H9 (cell line): ENCODE results near the gene NSRP1. TPM values are rescaled to one million over a fixed set of nuclear protein-coding genes. Genes with fewer than 3 reads are reported as not detected.
A peak's percentile ranks its signal among the peaks of the same experiment; 100 is the strongest.

Experiments used
- DNase-seq: peaks from one replicate; pipeline ENCODE4 v3.0.0-alpha.2; 2017
- H2AFZ ChIP-seq: one replicate; pipeline ENCODE4 v1.6.1; 2013; ENCODE audit warnings: mild to moderate bottlenecking, low read length, control low read depth, moderate library complexity
- H2AK5ac ChIP-seq: 2 replicates; pipeline ENCODE4 v1.6.1; 2013; ENCODE audit warnings: low read length, control low read depth, mixed read lengths; ENCODE audit not compliant: insufficient read length
- H2BK120ac ChIP-seq: one replicate; pipeline ENCODE4 v1.6.1; 2013; ENCODE audit warnings: low read depth, mild to moderate bottlenecking, low read length, control low read depth, inconsistent platforms; ENCODE audit not compliant: poor library complexity, severe bottlenecking
- H2BK12ac ChIP-seq: 2 replicates; pipeline ENCODE4 v1.6.1; 2013; ENCODE audit warnings: low read length, control low read depth, mixed read lengths, low read depth; ENCODE audit not compliant: insufficient read length
- H2BK15ac ChIP-seq: 2 replicates; pipeline ENCODE4 v1.6.1; 2013; ENCODE audit warnings: low read depth, low read length, control low read depth
- H2BK20ac ChIP-seq: one replicate; pipeline ENCODE4 v1.6.1; 2013; ENCODE audit warnings: low read depth, mild to moderate bottlenecking, low read length, control low read depth, inconsistent platforms; ENCODE audit not compliant: poor library complexity, severe bottlenecking
- H2BK5ac ChIP-seq: 2 replicates; pipeline ENCODE4 v1.6.1; 2013; ENCODE audit warnings: low read length, control low read depth, mixed read lengths; ENCODE audit not compliant: insufficient read length
- H3K14ac ChIP-seq: 2 replicates; pipeline ENCODE4 v1.6.1; 2013; ENCODE audit warnings: low read length, control low read depth; ENCODE audit not compliant: insufficient read depth
- H3K18ac ChIP-seq: 2 replicates; pipeline ENCODE4 v1.6.1; 2013; ENCODE audit warnings: low read depth, mild to moderate bottlenecking, mixed read lengths, low read length, control low read depth; ENCODE audit not compliant: insufficient read length
- H3K23ac ChIP-seq: 2 replicates; pipeline ENCODE4 v1.6.1; 2013; ENCODE audit warnings: low read length, control low read depth, mixed read lengths, low read depth; ENCODE audit not compliant: insufficient read length
- H3K23me2 ChIP-seq: 2 replicates; pipeline ENCODE4 v1.6.1; 2013; ENCODE audit warnings: low read depth, mild to moderate bottlenecking, mixed read lengths, low read length, control low read depth; ENCODE audit not compliant: insufficient read length, poor library complexity, severe bottlenecking
- H3K27ac ChIP-seq: 2 replicates; pipeline ENCODE4 v1.5.1; 2013; ENCODE audit warnings: low read length, control low read depth, mixed read lengths, low read depth; ENCODE audit not compliant: insufficient read length
- H3K27me3 ChIP-seq: 2 replicates; pipeline ENCODE4 v1.6.1; 2013; ENCODE audit warnings: low read length, control low read depth, inconsistent platforms; ENCODE audit not compliant: insufficient read depth
- H3K4ac ChIP-seq: 2 replicates; pipeline ENCODE4 v1.6.1; 2013; ENCODE audit warnings: low read depth, mild to moderate bottlenecking, control low read depth, inconsistent platforms, low read length, moderate library complexity
- H3K4me1 ChIP-seq: 2 replicates; pipeline ENCODE4 v1.6.1; 2013; ENCODE audit warnings: low read length, control low read depth, inconsistent platforms; ENCODE audit not compliant: insufficient read depth
- H3K4me2 ChIP-seq: 2 replicates; pipeline ENCODE4 v1.6.1; 2013; ENCODE audit warnings: low read length, control low read depth, mixed read lengths; ENCODE audit not compliant: insufficient read length, insufficient read depth
- H3K56ac ChIP-seq: 2 replicates; pipeline ENCODE4 v1.6.1; 2013; ENCODE audit warnings: low read depth, mild to moderate bottlenecking, mixed read lengths, low read length, control low read depth; ENCODE audit not compliant: insufficient read length
- H3K79me1 ChIP-seq: 2 replicates; pipeline ENCODE4 v1.6.1; 2013; ENCODE audit warnings: low read depth, mild to moderate bottlenecking, moderate library complexity, low read length, control low read depth, inconsistent platforms; ENCODE audit not compliant: insufficient read depth, poor library complexity, severe bottlenecking
- H3K79me2 ChIP-seq: 2 replicates; pipeline ENCODE4 v1.6.1; 2013; ENCODE audit warnings: low read length, control low read depth, inconsistent platforms; ENCODE audit not compliant: insufficient read depth
- H3K9ac ChIP-seq: 2 replicates; pipeline ENCODE4 v1.6.1; 2013; ENCODE audit warnings: low read length, control low read depth, mixed read lengths; ENCODE audit not compliant: insufficient read length; ENCODE audit errors: extremely low read depth
- H3K9me3 ChIP-seq: one replicate; pipeline ENCODE4 v1.6.1; 2013; ENCODE audit warnings: low read depth, low read length, inconsistent platforms; ENCODE audit not compliant: control insufficient read depth
- H3T11ph ChIP-seq: one replicate; pipeline ENCODE4 v1.6.1; 2013; ENCODE audit warnings: mild to moderate bottlenecking, low read length, control low read depth, inconsistent platforms
- H4K20me1 ChIP-seq: one replicate; pipeline ENCODE4 v1.6.1; 2013; ENCODE audit not compliant: control insufficient read depth, insufficient read length, insufficient read depth
- H4K5ac ChIP-seq: 2 replicates; pipeline ENCODE4 v1.6.1; 2013; ENCODE audit warnings: low read depth, mild to moderate bottlenecking, mixed read lengths, low read length, control low read depth; ENCODE audit not compliant: insufficient read length
- H4K8ac ChIP-seq: replicated peaks from 2 replicates; pipeline ENCODE4 v1.6.1; 2013; ENCODE audit warnings: low read length, control low read depth, mixed read lengths, low read depth; ENCODE audit not compliant: insufficient read length
- H4K91ac ChIP-seq: 2 replicates; pipeline ENCODE4 v1.6.1; 2013; ENCODE audit warnings: low read depth, mild to moderate bottlenecking, moderate library complexity, mixed read lengths, low read length, control low read depth; ENCODE audit not compliant: insufficient read length
- H3K27ac Mint-ChIP-seq, 3 experiments: 2 replicates in 2 of 3; 3 replicates in 1 of 3; pipeline ENCODE4 v1.8.0; 2020 to 2021; ENCODE audit warnings: mixed read lengths in 3 of 3, mild to moderate bottlenecking in 1 of 3, moderate library complexity in 1 of 3
- H3K27me3 Mint-ChIP-seq: 2 replicates; pipeline ENCODE4 v1.8.0; 2021; ENCODE audit warnings: low read depth, mild to moderate bottlenecking, moderate library complexity, mixed read lengths
- H3K36me3 Mint-ChIP-seq, 3 experiments: 2 replicates in 2 of 3; 3 replicates in 1 of 3; pipeline ENCODE4 v1.8.0; 2020 to 2021; ENCODE audit warnings: low read depth in 3 of 3, mixed read lengths in 3 of 3; ENCODE audit not compliant: insufficient read depth in 1 of 3
- H3K4me1 Mint-ChIP-seq, 2 experiments: 2 replicates each; pipeline ENCODE4 v1.8.0; 2020; ENCODE audit warnings: mixed read lengths in 2 of 2
- H3K4me3 Mint-ChIP-seq, 2 experiments: 2 replicates in 1 of 2; 3 replicates in 1 of 2; pipeline ENCODE4 v1.8.0; 2020 to 2021; ENCODE audit warnings: mild to moderate bottlenecking in 2 of 2, mixed read lengths in 2 of 2, moderate library complexity in 1 of 2
- H3K9me3 Mint-ChIP-seq, 2 experiments: 2 replicates in 1 of 2; 3 replicates in 1 of 2; pipeline ENCODE4 v1.8.0; 2020; ENCODE audit warnings: mild to moderate bottlenecking in 2 of 2, mixed read lengths in 2 of 2, moderate library complexity in 1 of 2
- CTCF ChIP-seq: fragments of 200-600 bp; sonication (generic); conservative IDR thresholded peaks from 3 replicates; pipeline ENCODE4 v1.8.0; 2021; ENCODE audit warnings: antibody characterized with exemption, mild to moderate bottlenecking
- WGBS: extraction: QIAGEN DNeasy Blood & Tissue Kit; methylation state at CpG from one replicate; pipeline ENCODE4 v1.1.7; 2013; ENCODE audit warnings: missing lambda C conversion rate, low lambda C conversion rate, mixed read lengths; ENCODE audit not compliant: insufficient read length; ENCODE audit errors: extremely low coverage; 5-methylcytosine and 5-hydroxymethylcytosine counted together
- total RNA-seq: library from RNA; stranded (reverse); gene quantifications from 2 replicates; pipeline ENCODE4 v1.2.1, GENCODE V29; 2021

Gene NSRP1
- total RNA-seq, 1 experiment from 2014 or later, result 33.3 TPM

GRCh38 chr17:30234964-30235363 lies 118.3 kb downstream of the NSRP1 start:
- no peak overlapping the region for H2BK20ac ChIP-seq
- no peaks in the 10 kb centered on the region for H3K4me1 ChIP-seq
- no peaks in the 10 kb centered on the region for H4K20me1 ChIP-seq
- Mint-ChIP-seq H3K27ac (peak overlapping the region in 1 of 3 experiments; percentile 43; a peak in 1 of 7 replicates), H3K9me3 (peaks cover 2 to 4% of the 10 kb centered on the region in 2 experiments; a peak in 4 of 5 replicates), H3K36me3 (peaks cover 0 to 4% (median under 1%) of the 10 kb centered on the region in 3 experiments; a peak in 3 of 7 replicates), H3K27me3 (peaks cover 86% of the 10 kb centered on the region), H3K4me1 (peaks cover 27 to 30% of the 10 kb centered on the region in 2 experiments), H3K4me3 (peak overlapping the region; percentile 34 to 72)
- no peak overlapping the region for H2BK15ac ChIP-seq
- H3K79me1 ChIP-seq, result no peaks in the 10 kb centered on the region
- H3K23ac ChIP-seq, result no peak overlapping the region
- peak; percentile 32 for DNase-seq
- H3K9ac ChIP-seq, result no peak overlapping the region
- TF ChIP-seq CTCF, result no peak
- H4K91ac ChIP-seq, result no peak overlapping the region
- H2AFZ ChIP-seq, result no peak overlapping the region
- peaks cover 33% of the 10 kb centered on the region; the same call in 1 of the 2 replicates for H3K27me3 ChIP-seq
- no peak overlapping the region for H3K4ac ChIP-seq
- H3K27ac ChIP-seq, result no peak overlapping the region
- no peak overlapping the region for H2AK5ac ChIP-seq
- peaks cover 5% of the 10 kb centered on the region for H3K23me2 ChIP-seq
- H3T11ph ChIP-seq, result no peak overlapping the region
- H4K5ac ChIP-seq, result no peak overlapping the region
- H3K4me2 ChIP-seq, result peak overlapping the region; percentile 68
- H3K56ac ChIP-seq, result no peak overlapping the region
- no peaks in the 10 kb centered on the region for H3K79me2 ChIP-seq
- H4K8ac ChIP-seq, result no peak overlapping the region
- no peak overlapping the region for H3K14ac ChIP-seq
- no peak overlapping the region for H2BK120ac ChIP-seq
- no peak overlapping the region for H2BK12ac ChIP-seq
- no CpG with 5 or more reads among the region's 12 CpGs for WGBS
- no peaks in the 10 kb centered on the region for H3K9me3 ChIP-seq
- H2BK5ac ChIP-seq, result no peak overlapping the region
- H3K18ac ChIP-seq, result no peak overlapping the region
